Astrocyte (in vitro differentiated cells and primary cell): Measurements from ENCODE around the gene TINAG. TPM values are rescaled to one million over a fixed set of nuclear protein-coding genes. Genes with fewer than 3 reads are reported as not detected.
"Not testable (repeated sequence)": the region's sequence is repeated elsewhere in the genome, so short reads cannot be mapped to it uniquely, and the experiment has no call there.

Experiments
- DNase-seq: peaks from one replicate; pipeline ENCODE4 v3.0.0-alpha.2; 2010; ENCODE audit warnings: low read depth
- FAIRE-seq: peaks from 2 replicates; lab custom pipeline; 2011; peaks lifted over from hg19 to GRCh38; lab: Jason Lieb, UNC
- H2AFZ ChIP-seq: 2 replicates; pipeline ENCODE4 v1.6.0; 2012; ENCODE audit warnings: low read depth, low read length, inconsistent platforms
- H3K27ac ChIP-seq: 2 replicates; pipeline ENCODE4 v1.5.1; 2011; ENCODE audit warnings: low read depth, low read length, inconsistent platforms
- H3K27me3 ChIP-seq: 2 replicates; pipeline ENCODE4 v1.6.0; 2011; ENCODE audit warnings: low read length, inconsistent platforms; ENCODE audit not compliant: insufficient read depth
- H3K36me3 ChIP-seq: 2 replicates; pipeline ENCODE4 v1.5.1; 2011; ENCODE audit warnings: low read length, inconsistent platforms; ENCODE audit not compliant: insufficient read depth
- H3K4me1 ChIP-seq: 2 replicates; pipeline ENCODE4 v1.5.1; 2011; ENCODE audit warnings: low read length, inconsistent platforms; ENCODE audit not compliant: insufficient read depth
- H3K4me2 ChIP-seq: 2 replicates; pipeline ENCODE4 v1.6.0; 2012; ENCODE audit warnings: low read length, inconsistent platforms
- H3K4me3 ChIP-seq: 2 replicates; pipeline ENCODE4 v1.5.1; 2011; ENCODE audit warnings: low read depth, mild to moderate bottlenecking, low read length, inconsistent platforms; ENCODE audit not compliant: insufficient read depth
- H3K79me2 ChIP-seq: 2 replicates; pipeline ENCODE4 v1.6.0; 2012; ENCODE audit warnings: mild to moderate bottlenecking, low read length, inconsistent platforms; ENCODE audit not compliant: insufficient read depth
- H3K9ac ChIP-seq: 2 replicates; pipeline ENCODE4 v1.6.0; 2012; ENCODE audit warnings: mild to moderate bottlenecking, low read length, inconsistent platforms
- H3K9me3 ChIP-seq: 2 replicates; pipeline ENCODE4 v1.5.1; 2012; ENCODE audit warnings: low read depth, mild to moderate bottlenecking, low read length, inconsistent platforms; ENCODE audit not compliant: insufficient read depth
- H4K20me1 ChIP-seq: 2 replicates; pipeline ENCODE4 v1.6.0; 2012; ENCODE audit warnings: low read length, inconsistent platforms; ENCODE audit not compliant: insufficient read depth
- H3K27ac Mint-ChIP-seq: one replicate; pipeline ENCODE4 v1.8.0; 2021; ENCODE audit warnings: mild to moderate bottlenecking, mixed read lengths; ENCODE audit not compliant: unreplicated experiment
- H3K27me3 Mint-ChIP-seq: one replicate; pipeline ENCODE4 v1.8.0; 2021; ENCODE audit warnings: low read depth, mixed read lengths; ENCODE audit not compliant: unreplicated experiment
- H3K36me3 Mint-ChIP-seq: one replicate; pipeline ENCODE4 v1.8.0; 2021; ENCODE audit warnings: low read depth, mixed read lengths; ENCODE audit not compliant: unreplicated experiment
- H3K4me1 Mint-ChIP-seq: one replicate; pipeline ENCODE4 v1.8.0; 2021; ENCODE audit warnings: low read depth, mixed read lengths; ENCODE audit not compliant: unreplicated experiment
- H3K4me3 Mint-ChIP-seq: one replicate; pipeline ENCODE4 v1.8.0; 2021; ENCODE audit warnings: mild to moderate bottlenecking, moderate library complexity, mixed read lengths; ENCODE audit not compliant: unreplicated experiment
- H3K9me3 Mint-ChIP-seq: one replicate; pipeline ENCODE4 v1.8.0; 2021; ENCODE audit warnings: mild to moderate bottlenecking, mixed read lengths; ENCODE audit not compliant: unreplicated experiment
- CTCF ChIP-seq: IDR thresholded peaks from 2 replicates; pipeline ENCODE4 v1.5.1; 2011; ENCODE audit warnings: low read depth, mild to moderate bottlenecking, inconsistent platforms, low read length, moderate library complexity; ENCODE audit not compliant: insufficient read depth
- EZH2 ChIP-seq: IDR thresholded peaks from 2 replicates; pipeline ENCODE4 v1.6.1; 2012; ENCODE audit warnings: mild to moderate bottlenecking, low read length, inconsistent platforms; ENCODE audit not compliant: insufficient read depth
- total RNA-seq: library from RNA; stranded (reverse); gene quantifications from 2 replicates; pipeline ENCODE4 v1.2.1, GENCODE V29; 2021

Gene TINAG
- total RNA-seq, 1 donor from 2014 or later = not detected

GRCh38 chr6:54315656-54316055 lies 7.4 kb downstream of the TINAG start:
- H3K27ac Mint-ChIP-seq = no peak overlapping the region
- Histone ChIP-seq H3K9me3 (no peaks in the 10 kb centered on the region), H3K4me3 (no peak overlapping the region), H3K4me1 (no peaks in the 10 kb centered on the region), H3K9ac (no peak overlapping the region), H2AFZ (no peak overlapping the region), H3K36me3 (no peaks in the 10 kb centered on the region), H3K27ac (no peak overlapping the region), H3K79me2 (no peaks in the 10 kb centered on the region), H4K20me1 (no peaks in the 10 kb centered on the region), H3K27me3 (no peaks in the 10 kb centered on the region), H3K4me2 (no peak overlapping the region)
- no peaks in the 10 kb centered on the region for H3K27me3 Mint-ChIP-seq
- H3K9me3 Mint-ChIP-seq = no peaks in the 10 kb centered on the region
- H3K4me1 Mint-ChIP-seq = no peaks in the 10 kb centered on the region
- DNase-seq (no peak), FAIRE-seq (no peak)
- TF ChIP-seq EZH2 = no peak
- TF ChIP-seq CTCF = no peak
- no peaks in the 10 kb centered on the region for H3K36me3 Mint-ChIP-seq
- no peak overlapping the region for H3K4me3 Mint-ChIP-seq

- no peak overlapping the region for H3K4me3 ChIP-seq
- no peaks in the 10 kb centered on the region for H3K4me1 Mint-ChIP-seq
- no peaks in the 10 kb centered on the region for H3K27me3 ChIP-seq
- no peaks in the 10 kb centered on the region for H3K79me2 ChIP-seq
- H3K4me3 Mint-ChIP-seq = no peak overlapping the region
- no peak for TF ChIP-seq CTCF
- TF ChIP-seq EZH2 = no peak
- no peaks in the 10 kb centered on the region for H3K4me1 ChIP-seq
- no peaks in the 10 kb centered on the region for H3K9me3 Mint-ChIP-seq
- H3K9ac ChIP-seq = no peak overlapping the region
- H3K27ac Mint-ChIP-seq = no peak overlapping the region
- no peaks in the 10 kb centered on the region for H3K27me3 Mint-ChIP-seq
- no peak overlapping the region for H3K4me2 ChIP-seq
- H2AFZ ChIP-seq = no peak overlapping the region
- no peaks in the 10 kb centered on the region for H4K20me1 ChIP-seq
- H3K36me3 Mint-ChIP-seq = no peaks in the 10 kb centered on the region
- H3K36me3 ChIP-seq = no peaks in the 10 kb centered on the region
- no peaks in the 10 kb centered on the region for H3K9me3 ChIP-seq
- FAIRE-seq (peak; percentile 34), DNase-seq (no peak)
- no peak overlapping the region for H3K27ac ChIP-seq
Observed at GRCh38 chr6:54320871-54321270, 12.6 kb downstream of the TINAG start.

- H3K4me1 Mint-ChIP-seq = peaks cover 7% of the 10 kb centered on the region
- FAIRE-seq = no peak
- no peak overlapping the region for H3K27ac Mint-ChIP-seq
Observed at GRCh38 chr6:54327631-54328030, 19.4 kb downstream of the TINAG start.

GRCh38 chr6:54331571-54331970 lies 23.3 kb downstream of the TINAG start:
- DNase-seq = peak; percentile 75
- not testable (repeated sequence) for H2AFZ ChIP-seq, H3K4me3 ChIP-seq, H3K79me2 ChIP-seq, H3K36me3 ChIP-seq, H3K9ac ChIP-seq, H3K9me3 ChIP-seq, H3K27me3 Mint-ChIP-seq, H3K4me2 ChIP-seq, H3K27ac ChIP-seq, H3K27ac Mint-ChIP-seq, H4K20me1 ChIP-seq, H3K4me3 Mint-ChIP-seq, H3K27me3 ChIP-seq, H3K36me3 Mint-ChIP-seq
- H3K9me3 Mint-ChIP-seq = peaks cover 14% of the 10 kb centered on the region
- peaks cover 24% of the 10 kb centered on the region for H3K4me1 Mint-ChIP-seq
- peaks cover 15% of the 10 kb centered on the region for H3K4me1 ChIP-seq
- FAIRE-seq = peak; percentile 29

More at GRCh38 chr6:54327631-54328030, 19.4 kb downstream of the TINAG start:
- H3K36me3 Mint-ChIP-seq = no peaks in the 10 kb centered on the region
- Histone ChIP-seq H3K9ac (no peak overlapping the region), H2AFZ (no peak overlapping the region), H3K9me3 (peaks cover 3% of the 10 kb centered on the region), H3K79me2 (no peaks in the 10 kb centered on the region), H3K27ac (no peak overlapping the region), H3K4me3 (no peak overlapping the region), H3K4me2 (no peak overlapping the region), H4K20me1 (no peaks in the 10 kb centered on the region), H3K27me3 (no peaks in the 10 kb centered on the region), H3K4me1 (no peaks in the 10 kb centered on the region), H3K36me3 (no peaks in the 10 kb centered on the region)
- peak; percentile 1 for DNase-seq
- TF ChIP-seq EZH2 (no peak), CTCF (no peak)
- no peaks in the 10 kb centered on the region for H3K27me3 Mint-ChIP-seq
- H3K4me3 Mint-ChIP-seq = no peak overlapping the region
- peaks cover 9% of the 10 kb centered on the region for H3K9me3 Mint-ChIP-seq
